ENCODE measurements around the gene LHFPL6.

LHFPL6 gene

DNA sequence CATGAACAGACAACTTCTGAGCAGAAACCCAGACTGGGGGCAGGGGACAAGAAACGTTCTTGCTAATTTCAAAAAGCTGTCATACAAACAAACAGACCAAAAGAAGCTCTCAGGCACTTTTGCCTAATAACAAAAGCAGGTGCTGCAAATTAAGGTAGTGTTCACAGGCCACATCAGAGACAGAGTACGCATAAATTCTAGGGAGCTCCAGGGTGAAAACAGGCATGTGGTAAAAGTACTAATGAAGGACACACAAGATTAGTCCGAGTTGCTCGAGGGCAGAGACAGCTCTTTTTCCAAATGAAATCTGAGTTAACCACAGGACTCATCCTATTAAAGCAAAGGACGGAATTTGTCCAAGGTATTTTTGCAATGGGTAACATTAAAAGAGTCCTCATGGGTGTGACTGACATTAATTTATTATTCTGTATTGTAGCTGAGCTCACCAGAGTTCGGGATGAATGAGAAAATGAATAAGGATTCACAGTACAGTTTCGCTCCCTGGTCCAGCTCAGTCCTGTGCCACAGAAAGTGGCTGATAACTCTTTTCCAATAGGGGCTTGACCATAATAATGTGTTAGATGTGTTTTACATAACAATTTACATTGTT lies 197.3 kb downstream of the LHFPL6 start:
- no peak for DNase-seq (ENCODE audit: extremely low read depth, low read depth)
- TF ChIP-seq, protein P1, sequence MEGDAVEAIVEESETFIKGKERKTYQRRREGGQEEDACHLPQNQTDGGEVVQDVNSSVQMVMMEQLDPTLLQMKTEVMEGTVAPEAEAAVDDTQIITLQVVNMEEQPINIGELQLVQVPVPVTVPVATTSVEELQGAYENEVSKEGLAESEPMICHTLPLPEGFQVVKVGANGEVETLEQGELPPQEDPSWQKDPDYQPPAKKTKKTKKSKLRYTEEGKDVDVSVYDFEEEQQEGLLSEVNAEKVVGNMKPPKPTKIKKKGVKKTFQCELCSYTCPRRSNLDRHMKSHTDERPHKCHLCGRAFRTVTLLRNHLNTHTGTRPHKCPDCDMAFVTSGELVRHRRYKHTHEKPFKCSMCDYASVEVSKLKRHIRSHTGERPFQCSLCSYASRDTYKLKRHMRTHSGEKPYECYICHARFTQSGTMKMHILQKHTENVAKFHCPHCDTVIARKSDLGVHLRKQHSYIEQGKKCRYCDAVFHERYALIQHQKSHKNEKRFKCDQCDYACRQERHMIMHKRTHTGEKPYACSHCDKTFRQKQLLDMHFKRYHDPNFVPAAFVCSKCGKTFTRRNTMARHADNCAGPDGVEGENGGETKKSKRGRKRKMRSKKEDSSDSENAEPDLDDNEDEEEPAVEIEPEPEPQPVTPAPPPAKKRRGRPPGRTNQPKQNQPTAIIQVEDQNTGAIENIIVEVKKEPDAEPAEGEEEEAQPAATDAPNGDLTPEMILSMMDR (IDR thresholded peaks at IDR 0.05; ENCODE audit: low read depth, low read length) = no peak

DNA sequence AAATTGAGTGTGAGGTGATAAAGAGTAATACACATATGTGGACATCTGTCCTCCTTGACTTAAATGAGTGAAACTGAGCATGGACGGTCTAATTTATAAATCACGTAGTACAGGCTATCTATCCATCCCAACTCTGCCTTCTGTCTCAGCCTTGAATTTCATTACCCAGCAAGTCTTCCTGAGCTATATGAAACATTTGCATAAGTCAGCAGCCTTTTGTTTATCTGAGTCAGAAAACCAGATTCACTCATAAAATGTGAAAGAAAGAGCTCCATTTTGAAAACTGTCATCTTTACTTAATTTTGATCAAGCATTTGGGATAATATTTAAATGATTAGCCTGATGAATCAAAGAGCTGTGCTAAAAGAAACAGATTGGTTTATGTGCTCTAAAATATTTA lies 197.9 kb downstream of the LHFPL6 start:
- DNase-seq (ENCODE audit: extremely low read depth, low read depth) = no peak
- TF ChIP-seq, protein P1 (IDR thresholded peaks at IDR 0.05; ENCODE audit: low read depth, low read length) = no peak

DNA sequence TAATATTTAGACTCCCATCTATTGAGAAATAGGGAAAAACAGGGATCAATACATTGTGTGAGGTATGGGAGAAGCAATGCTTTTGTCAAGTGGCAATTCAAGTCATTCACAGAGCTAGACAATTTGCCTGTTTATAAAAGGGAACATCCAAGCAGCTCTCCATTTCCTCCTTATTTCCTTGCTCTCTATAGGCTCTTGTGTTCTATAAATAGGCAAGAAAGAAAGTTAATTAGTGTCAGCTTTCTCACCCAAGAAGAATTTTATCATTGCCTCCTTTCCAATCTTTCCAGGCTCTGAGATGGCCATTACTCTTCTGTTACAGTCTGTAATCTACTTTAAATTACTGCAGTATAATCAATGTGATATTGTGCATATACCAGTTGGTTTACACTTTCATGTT lies 199.9 kb downstream of the LHFPL6 start:
- TF ChIP-seq, protein P1 (IDR thresholded peaks at IDR 0.05; ENCODE audit: low read depth, low read length) = no peak
- DNase-seq (ENCODE audit: extremely low read depth, low read depth) = no peak

DNA sequence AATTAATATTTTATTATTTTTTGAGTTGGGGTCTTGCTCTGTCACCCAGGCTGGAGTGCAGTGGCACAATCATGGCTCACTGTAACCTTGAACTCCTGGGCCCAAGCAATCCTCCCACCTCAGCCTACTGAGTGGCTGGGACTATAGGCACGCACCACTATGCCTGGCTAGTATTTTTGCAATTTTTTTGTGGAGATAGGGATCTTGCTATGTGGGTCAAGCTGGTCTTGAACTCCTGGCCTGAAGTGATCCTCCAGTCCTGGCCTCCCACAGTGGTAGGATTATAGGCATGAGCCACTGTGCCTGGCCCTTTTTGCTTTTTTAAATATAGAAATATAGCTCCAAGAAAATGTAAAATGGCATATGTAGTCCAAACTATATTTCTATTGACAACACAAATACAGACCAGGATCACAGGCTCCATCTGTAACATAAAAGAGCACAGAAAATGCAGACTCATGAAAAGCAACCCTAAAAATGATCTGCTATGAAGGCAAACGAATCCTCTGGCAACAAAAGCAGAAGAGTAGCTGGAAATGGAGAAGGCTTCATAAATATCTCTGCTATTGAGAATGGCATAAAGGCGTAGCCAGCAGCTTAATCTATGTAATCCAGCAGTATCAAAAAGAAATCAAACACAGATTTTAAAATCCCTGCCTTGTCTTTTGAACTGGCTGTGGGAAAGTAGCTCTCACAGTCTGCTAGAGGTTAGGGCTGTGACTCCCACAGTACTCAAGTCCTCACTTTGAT lies 200.6 kb downstream of the LHFPL6 start:
- no peak for DNase-seq (ENCODE audit: extremely low read depth, low read depth)

DNA sequence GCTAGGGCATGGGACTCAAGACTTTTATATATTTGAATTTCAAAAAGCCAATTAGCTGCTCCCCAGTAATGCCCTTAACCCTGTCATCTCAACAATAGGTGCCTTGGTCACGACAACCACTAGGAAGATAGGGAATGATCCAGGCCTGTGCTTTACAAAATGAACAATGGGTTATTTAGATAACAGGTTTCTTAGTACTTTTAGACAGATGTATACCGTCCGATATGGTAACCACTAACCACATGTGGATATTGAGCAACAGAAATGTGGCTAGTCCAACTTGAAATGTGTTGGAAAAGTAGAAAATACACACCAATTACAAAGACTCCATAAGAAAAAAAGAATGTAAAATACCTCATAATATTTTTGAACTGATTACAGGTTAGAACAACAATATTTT lies 201.2 kb downstream of the LHFPL6 start:
- TF ChIP-seq, protein P1 (IDR thresholded peaks at IDR 0.05; ENCODE audit: low read depth, low read length) = no peak
- no peak for DNase-seq (ENCODE audit: extremely low read depth, low read depth)

More for the DNA sequence above, 200.6 kb downstream of the LHFPL6 start:
- TF ChIP-seq, protein P1 (IDR thresholded peaks at IDR 0.05; ENCODE audit: low read depth, low read length) = no peak

DNA sequence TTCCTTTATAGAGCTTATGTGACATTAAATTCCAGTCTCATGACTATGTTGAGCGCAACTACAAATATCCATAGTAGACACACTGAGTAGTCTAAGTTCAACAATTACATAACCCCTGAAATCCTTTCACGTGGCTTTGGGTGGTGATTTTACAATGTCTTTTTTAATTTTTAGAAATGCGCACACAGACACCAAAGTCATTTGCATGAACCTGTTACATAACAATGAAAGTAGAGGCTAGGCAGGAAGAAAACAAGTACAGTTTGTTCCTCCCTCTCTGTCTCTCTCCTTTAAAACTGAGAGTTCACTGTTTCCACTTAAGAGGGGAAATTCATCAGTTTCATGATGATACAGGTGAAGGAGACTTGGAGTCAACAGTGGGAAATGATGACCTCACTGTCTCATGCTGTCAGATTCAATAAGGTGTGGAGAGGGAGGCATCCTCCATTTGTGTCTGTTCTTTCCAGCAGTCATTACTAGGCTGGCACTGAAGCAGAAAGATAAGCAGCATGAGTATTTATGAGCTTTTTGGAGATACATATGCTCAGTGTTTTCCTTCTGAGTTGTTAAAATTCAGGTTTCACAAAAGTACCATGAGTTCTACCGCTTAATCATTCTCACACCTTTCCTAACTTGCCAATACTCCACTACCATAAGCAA lies 201.8 kb downstream of the LHFPL6 start:
- TF ChIP-seq, protein P1 (IDR thresholded peaks at IDR 0.05; ENCODE audit: low read depth, low read length) = no peak
- no peak for DNase-seq (ENCODE audit: extremely low read depth, low read depth)

DNA sequence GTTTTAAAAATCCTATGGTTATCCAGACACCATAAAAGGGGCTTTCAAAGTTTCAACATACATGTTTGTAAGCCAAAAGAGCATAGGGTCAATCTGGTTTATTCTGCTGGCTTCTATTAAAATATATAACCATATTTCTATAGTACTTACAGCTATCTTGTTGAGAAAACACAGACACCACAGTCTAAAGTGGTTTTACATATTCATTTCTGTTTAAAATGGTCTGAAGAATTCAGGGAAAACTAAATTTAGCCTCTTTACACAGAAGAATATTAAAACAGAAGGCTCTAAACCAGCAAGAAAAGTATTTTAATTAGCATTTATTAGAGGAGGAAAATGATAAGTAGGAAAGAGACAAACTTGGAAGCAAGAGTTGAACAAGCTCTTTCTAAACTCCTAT lies 203.9 kb downstream of the LHFPL6 start:
- TF ChIP-seq, protein P1 (IDR thresholded peaks at IDR 0.05; ENCODE audit: low read depth, low read length) = no peak
- no peak for DNase-seq (ENCODE audit: extremely low read depth, low read depth)

All from AG09319 (cell line).